B cell (primary cell): ENCODE results near the gene RIT1. TPM values are rescaled to one million over a fixed set of nuclear protein-coding genes. Genes with fewer than 3 reads are reported as not detected.

Source experiments
- ATAC-seq: fragments of 200-7000 bp; cut with Tn5 transposase; one replicate; pipeline ENCODE4 v1.10.0; 2021; ENCODE audit warnings: low read depth, mild to moderate bottlenecking, moderate number of reproducible peaks, moderate library complexity
- CTCF ChIA-PET: fragments of 350-600 bp; sonication (Branson Sonifier 250); formaldehyde crosslinking; loops from one replicate; lab custom pipeline; 2021; ENCODE audit warnings: antibody characterized with exemption, inconsistent platforms; lab: Charles Lee
- POLR2A ChIA-PET: fragments of 350-600 bp; sonication (Branson Sonifier 250); formaldehyde crosslinking; loops from one replicate; lab custom pipeline; 2021; ENCODE audit warnings: antibody characterized with exemption; lab: Charles Lee
- DNase-seq: peaks from one replicate; pipeline ENCODE4 v3.0.0; 2013
- H2AFZ ChIP-seq: 2 replicates; pipeline ENCODE4 v1.6.1; 2012; ENCODE audit warnings: mild to moderate bottlenecking, low read depth, low read length; ENCODE audit not compliant: insufficient read depth, poor library complexity, severe bottlenecking
- H3K27ac ChIP-seq, 2 donors: 1 replicate in 1 of 2; 2 replicates in 1 of 2; pipeline ENCODE4 v1.5.1; 2012 to 2013; ENCODE audit warnings: low read length in 2 of 2, mild to moderate bottlenecking in 2 of 2, moderate library complexity in 1 of 2
- H3K27me3 ChIP-seq, 4 experiments: fragments of 200-600 bp in 1 of 4; sonication (generic) in 1 of 4; replicated peaks in 1 of 4; 1 replicate in 2 of 4; 2 replicates in 2 of 4; pipeline versions ENCODE4 v1.6.1 to v1.7.0; 2013 to 2016; ENCODE audit warnings: low read length in 3 of 4, mild to moderate bottlenecking in 2 of 4, mixed read lengths in 1 of 4, moderate library complexity in 1 of 4; ENCODE audit not compliant: insufficient read depth in 4 of 4, control insufficient read depth in 3 of 4; ENCODE audit errors: control extremely low read depth in 1 of 4
- H3K36me3 ChIP-seq, 2 experiments: replicated peaks in 1 of 2; 1 replicate in 1 of 2; 2 replicates in 1 of 2; pipeline versions ENCODE4 v1.6.1 to v1.7.1; 2013; ENCODE audit warnings: low read length in 1 of 2; ENCODE audit not compliant: insufficient read depth in 2 of 2, control insufficient read depth in 1 of 2; ENCODE audit errors: control extremely low read depth in 1 of 2, extremely low read depth in 1 of 2
- H3K4me1 ChIP-seq, 2 donors: fragments of 200-600 bp in 1 of 2; sonication (generic) in 1 of 2; 1 replicate in 1 of 2; 2 replicates in 1 of 2; pipeline versions ENCODE4 v1.5.1 to v1.6.1; 2013 to 2017; ENCODE audit warnings: low read length in 2 of 2; ENCODE audit not compliant: control insufficient read depth in 2 of 2, insufficient read depth in 2 of 2
- H3K4me2 ChIP-seq: replicated peaks from 2 replicates; pipeline ENCODE3; 2012; ENCODE audit warnings: mild to moderate bottlenecking, low read depth, low read length; ENCODE audit not compliant: poor library complexity, severe bottlenecking
- H3K4me3 ChIP-seq, 5 experiments: fragments of 200-600 bp in 1 of 5; sonication (generic) in 1 of 5; 1 replicate in 3 of 5; 2 replicates in 2 of 5; pipeline versions ENCODE4 v1.5.1 to v1.7.0; 2011 to 2016; ENCODE audit warnings: low read length in 4 of 5, mild to moderate bottlenecking in 4 of 5, low read depth in 2 of 5, control low read depth in 1 of 5, moderate library complexity in 1 of 5; ENCODE audit not compliant: insufficient read depth in 1 of 5; ENCODE audit errors: control extremely low read depth in 1 of 5, extremely low read depth in 1 of 5
- H3K79me2 ChIP-seq: fragments of 200-600 bp; sonication (generic); one replicate; pipeline ENCODE4 v1.6.0; 2016; ENCODE audit warnings: low read length; ENCODE audit not compliant: control insufficient read depth, insufficient read depth
- H3K9ac ChIP-seq: fragments of 200-600 bp; sonication (generic); 2 replicates; pipeline ENCODE4 v1.6.1; 2017; ENCODE audit warnings: mild to moderate bottlenecking, low read length, moderate library complexity
- H3K9me3 ChIP-seq, 3 donors: one replicate each; pipeline versions ENCODE4 v1.6.1 to v1.7.1; 2013; ENCODE audit warnings: low read length in 2 of 3; ENCODE audit not compliant: control insufficient read depth in 2 of 3, insufficient read depth in 1 of 3; ENCODE audit errors: control extremely low read depth in 1 of 3
- H4K20me1 ChIP-seq: 2 replicates; pipeline ENCODE4 v1.6.0; 2012; ENCODE audit warnings: mild to moderate bottlenecking, low read length; ENCODE audit not compliant: insufficient read depth, control insufficient read depth, poor library complexity, severe bottlenecking
- H3K27ac Mint-ChIP-seq: one replicate; pipeline ENCODE4 v1.8.0; 2021; ENCODE audit warnings: mixed read lengths
- H3K27me3 Mint-ChIP-seq: one replicate; pipeline ENCODE4 v1.8.0; 2021; ENCODE audit warnings: mixed read lengths
- H3K4me1 Mint-ChIP-seq: one replicate; pipeline ENCODE4 v1.8.0; 2021; ENCODE audit warnings: mixed read lengths
- H3K4me3 Mint-ChIP-seq: one replicate; pipeline ENCODE4 v1.8.0; 2021; ENCODE audit warnings: mixed read lengths
- H3K9me3 Mint-ChIP-seq: one replicate; pipeline ENCODE4 v1.8.0; 2022; ENCODE audit warnings: mixed read lengths; ENCODE audit not compliant: insufficient read depth
- EZH2 ChIP-seq: IDR thresholded peaks from 2 replicates; pipeline ENCODE4 v1.6.1; 2012; ENCODE audit warnings: borderline replicate concordance, low read depth, mild to moderate bottlenecking, moderate library complexity, low read length; ENCODE audit not compliant: insufficient read depth, poor library complexity, severe bottlenecking
- WGBS: methylation state at CpG from one replicate; pipeline ENCODE4 v1.1.5; 2013; ENCODE audit warnings: missing lambda C conversion rate; ENCODE audit not compliant: insufficient coverage; 5-methylcytosine and 5-hydroxymethylcytosine counted together
- intact Hi-C: fragments of 100-400 bp; cut with micrococcal nuclease; formaldehyde crosslinking; loops from one replicate; pipeline ENCODE4 v1.10.0; 2022
- polyA plus RNA-seq: library from polyadenylated mRNA; depleted of rRNA; stranded (reverse); fragments of >200 nt; gene quantifications from 2 replicates; pipeline ENCODE4 v1.2.3, GENCODE V29; 2012
- total RNA-seq, 2 donors: library from RNA; stranded (reverse); fragments of 120-200 nt in 1 of 2; gene quantifications; 1 replicate in 1 of 2; 2 replicates in 1 of 2; pipeline versions ENCODE4 v1.2.3 to v1.2.4, GENCODE V29; 2013 to 2022
- TF ChIP-seq, protein P1 (sequence below): fragments of 200-600 bp; IDR thresholded peaks from one replicate; pipeline ENCODE4 v1.8.0; 2022; ENCODE audit warnings: antibody characterized with exemption, mild to moderate bottlenecking

Gene RIT1
- total and polyA plus RNA-seq, 2 donors (not counting 1 experiment from before 2014, with no cell fraction given) = 14.2 to 45.7 TPM

DNA sequence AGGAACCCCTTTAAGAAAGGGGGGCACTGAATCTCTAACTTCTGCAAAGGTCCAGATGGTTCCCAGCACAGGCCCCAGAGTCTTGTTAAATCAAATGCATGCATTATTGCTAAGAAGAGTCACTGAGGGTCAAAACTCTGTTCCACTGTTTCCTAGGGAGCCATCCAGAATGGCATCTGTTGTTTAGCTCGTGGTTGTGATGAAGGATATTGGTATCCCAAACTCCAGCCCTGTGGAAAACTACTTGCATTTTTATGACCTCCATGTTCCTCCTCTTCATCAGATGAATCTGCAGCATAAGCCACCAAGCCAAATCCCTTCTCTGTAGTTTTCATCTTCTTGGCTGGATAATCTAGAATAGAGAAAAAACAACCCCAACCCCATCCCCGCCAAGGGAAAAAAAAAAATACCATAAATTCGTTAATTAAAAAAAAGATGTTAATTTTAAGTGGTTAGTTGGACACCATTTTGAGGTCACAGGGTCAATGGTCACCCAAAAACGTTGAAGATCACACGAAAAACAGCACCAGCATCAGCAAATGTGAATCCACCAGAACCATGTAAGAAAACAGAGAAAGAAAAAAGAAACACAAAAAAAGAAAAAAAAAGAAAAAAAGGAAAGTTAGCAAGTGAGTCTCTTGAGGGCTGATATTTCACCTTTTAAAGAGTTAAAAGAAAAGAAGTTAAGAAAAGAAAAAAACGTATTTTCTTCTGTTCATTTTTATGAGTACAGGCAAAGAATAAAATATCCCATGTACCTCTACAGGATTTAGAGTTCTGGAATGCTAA lies 3.0 kb upstream of the RIT1 start:
- no peak for DNase-seq
- H3K79me2 ChIP-seq = peaks cover 22% of the 10 kb centered on the region
- no peaks in the 10 kb centered on the region for H3K9me3 Mint-ChIP-seq
- WGBS = no CpG with 5 or more reads among the region's 6 CpGs
- no peak overlapping the region for H3K4me2 ChIP-seq
- ATAC-seq = no peak
- H3K4me3 Mint-ChIP-seq = no peak overlapping the region
- CTCF ChIA-PET = interaction anchor here (1.0 kb wide), 1 partner anchor 19 kb away, joined by 3 read pairs; no protein-coding TSS in a partner anchor
- peaks cover 23% of the 10 kb centered on the region for H3K4me1 Mint-ChIP-seq
- no peaks in the 10 kb centered on the region for H3K9me3 ChIP-seq
- peaks cover 14 to 16% of the 10 kb centered on the region in 2 donors for H3K4me1 ChIP-seq
- H3K27ac ChIP-seq = no peak overlapping the region
- POLR2A ChIA-PET = interaction anchor here (0.7 kb wide), 1 partner anchor 65 kb away, joined by 3 read pairs; no protein-coding TSS in a partner anchor
- no peaks in the 10 kb centered on the region for H4K20me1 ChIP-seq
- H3K27ac Mint-ChIP-seq = no peak overlapping the region
- no peak overlapping the region for H2AFZ ChIP-seq
- no peaks in the 10 kb centered on the region for H3K27me3 Mint-ChIP-seq
- H3K9ac ChIP-seq = no peak overlapping the region
- intact Hi-C loops = no loop called here
- no peaks in the 10 kb centered on the region for H3K27me3 ChIP-seq
- H3K4me3 ChIP-seq = no peak overlapping the region
- peaks cover 29 to 59% of the 10 kb centered on the region in 2 experiments for H3K36me3 ChIP-seq
- TF ChIP-seq EZH2 = no peak
- TF ChIP-seq, protein P1, sequence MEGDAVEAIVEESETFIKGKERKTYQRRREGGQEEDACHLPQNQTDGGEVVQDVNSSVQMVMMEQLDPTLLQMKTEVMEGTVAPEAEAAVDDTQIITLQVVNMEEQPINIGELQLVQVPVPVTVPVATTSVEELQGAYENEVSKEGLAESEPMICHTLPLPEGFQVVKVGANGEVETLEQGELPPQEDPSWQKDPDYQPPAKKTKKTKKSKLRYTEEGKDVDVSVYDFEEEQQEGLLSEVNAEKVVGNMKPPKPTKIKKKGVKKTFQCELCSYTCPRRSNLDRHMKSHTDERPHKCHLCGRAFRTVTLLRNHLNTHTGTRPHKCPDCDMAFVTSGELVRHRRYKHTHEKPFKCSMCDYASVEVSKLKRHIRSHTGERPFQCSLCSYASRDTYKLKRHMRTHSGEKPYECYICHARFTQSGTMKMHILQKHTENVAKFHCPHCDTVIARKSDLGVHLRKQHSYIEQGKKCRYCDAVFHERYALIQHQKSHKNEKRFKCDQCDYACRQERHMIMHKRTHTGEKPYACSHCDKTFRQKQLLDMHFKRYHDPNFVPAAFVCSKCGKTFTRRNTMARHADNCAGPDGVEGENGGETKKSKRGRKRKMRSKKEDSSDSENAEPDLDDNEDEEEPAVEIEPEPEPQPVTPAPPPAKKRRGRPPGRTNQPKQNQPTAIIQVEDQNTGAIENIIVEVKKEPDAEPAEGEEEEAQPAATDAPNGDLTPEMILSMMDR = no peak

- CTCF ChIA-PET = no interaction called here
- peaks cover 14 to 16% of the 10 kb centered on the region in 2 donors for H3K4me1 ChIP-seq
- H3K36me3 ChIP-seq = peaks cover 23 to 55% of the 10 kb centered on the region in 2 experiments
- H3K27ac ChIP-seq = peak overlapping the region in 1 of 2 donors; percentile 79
- ATAC-seq (no peak), DNase-seq (no peak)
- no peak overlapping the region for H2AFZ ChIP-seq
- H3K4me3 ChIP-seq = peak overlapping the region in 1 of 5 experiments; percentile 71
- intact Hi-C loops = no loop called here
- H3K4me3 Mint-ChIP-seq = peak overlapping the region; percentile 96
- no peaks in the 10 kb centered on the region for H3K9me3 Mint-ChIP-seq
- WGBS = 91% methylated on average over 7 of the region's 11 CpGs
- H3K9ac ChIP-seq = no peak overlapping the region
- H3K27ac Mint-ChIP-seq = peak overlapping the region; percentile 97
- H3K27me3 Mint-ChIP-seq = no peaks in the 10 kb centered on the region
- peaks cover 28% of the 10 kb centered on the region for H3K79me2 ChIP-seq
- H3K4me1 Mint-ChIP-seq = peaks cover 23% of the 10 kb centered on the region
- no peaks in the 10 kb centered on the region for H3K27me3 ChIP-seq
- H4K20me1 ChIP-seq = no peaks in the 10 kb centered on the region
- no peak overlapping the region for H3K4me2 ChIP-seq
- TF ChIP-seq, protein P1 = no peak
- POLR2A ChIA-PET = no interaction called here
- H3K9me3 ChIP-seq = no peaks in the 10 kb centered on the region
These were observed 947 bp upstream of the RIT1 start for GRCh38 chr1:155912056-155912536.
